Measurements from ENCODE around the gene FAM3A.
"Not testable (repeated sequence)": the region's sequence is repeated elsewhere in the genome, so short reads cannot be mapped to it uniquely, and the experiment has no call there.

Gene FAM3A

DNA sequence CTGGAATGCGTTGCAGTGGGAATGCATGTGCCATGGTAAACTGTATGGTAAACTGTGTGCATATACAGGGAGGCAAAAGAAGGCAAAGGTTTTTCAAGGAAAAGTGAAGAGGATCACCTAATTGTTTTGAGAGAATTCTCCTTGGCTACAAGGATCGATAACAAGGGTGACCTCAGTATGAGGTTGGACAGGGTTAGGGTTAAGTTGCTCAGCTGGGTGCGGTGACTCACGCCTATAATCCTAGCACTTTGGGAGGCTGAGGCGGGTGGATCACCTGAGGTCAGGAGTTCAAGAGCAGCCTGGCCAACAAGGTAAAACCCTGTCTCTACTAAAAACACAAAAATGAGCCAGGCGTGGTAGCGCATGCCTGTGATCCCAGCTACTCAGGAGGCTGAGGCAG lies 14.6 kb downstream of the FAM3A start:
- DNase-seq, result not testable (repeated sequence)

DNA sequence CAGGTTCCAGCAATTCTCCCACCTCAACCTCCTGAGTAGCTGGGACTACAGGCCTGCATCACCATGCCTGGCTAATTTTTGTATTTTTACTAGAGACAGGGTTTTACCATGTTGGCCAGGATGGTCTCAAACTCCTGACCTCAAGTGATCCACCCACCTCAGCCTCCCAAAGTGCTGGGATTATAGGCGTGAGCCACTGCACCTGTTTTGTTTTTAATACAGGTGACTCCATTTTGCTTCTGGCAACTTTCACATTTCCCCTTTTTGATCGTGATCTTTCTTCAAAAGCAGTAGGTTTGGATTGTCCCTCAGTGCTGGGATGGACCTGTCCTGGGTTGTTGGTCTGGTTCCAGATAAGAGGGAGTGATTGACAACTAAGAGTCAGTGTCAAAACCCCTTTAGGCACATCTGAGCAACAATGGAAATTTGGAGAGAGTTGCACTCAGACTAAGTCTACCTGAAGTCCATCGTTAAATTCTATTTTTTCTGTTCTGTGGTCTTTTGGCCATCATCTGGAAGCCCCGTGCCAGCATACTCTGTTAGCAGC lies 19.4 kb downstream of the FAM3A start:
- not testable (repeated sequence) for DNase-seq

DNA sequence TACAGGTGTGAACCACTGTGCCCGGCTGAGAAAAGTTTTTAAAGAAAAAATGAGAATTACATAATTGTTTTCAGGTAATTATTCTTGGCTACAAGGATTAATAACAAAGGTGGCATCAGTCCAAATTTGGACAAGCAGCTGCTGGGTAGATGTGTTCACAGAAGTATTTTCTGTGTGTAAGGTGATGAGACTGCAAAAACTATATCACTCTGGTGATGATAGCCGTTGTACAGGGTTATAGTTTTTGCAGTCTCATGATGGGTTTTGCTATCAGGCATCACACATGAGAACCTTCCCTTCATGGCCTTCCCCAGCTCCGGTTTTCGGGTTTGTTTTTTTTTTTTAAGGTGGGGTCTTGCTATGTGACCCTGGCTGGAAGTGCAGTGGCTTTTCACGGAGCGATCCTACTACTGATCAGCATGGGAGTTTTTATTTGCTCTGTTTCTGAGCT lies 20.5 kb downstream of the FAM3A start:
- DNase-seq, result no peak

DNA sequence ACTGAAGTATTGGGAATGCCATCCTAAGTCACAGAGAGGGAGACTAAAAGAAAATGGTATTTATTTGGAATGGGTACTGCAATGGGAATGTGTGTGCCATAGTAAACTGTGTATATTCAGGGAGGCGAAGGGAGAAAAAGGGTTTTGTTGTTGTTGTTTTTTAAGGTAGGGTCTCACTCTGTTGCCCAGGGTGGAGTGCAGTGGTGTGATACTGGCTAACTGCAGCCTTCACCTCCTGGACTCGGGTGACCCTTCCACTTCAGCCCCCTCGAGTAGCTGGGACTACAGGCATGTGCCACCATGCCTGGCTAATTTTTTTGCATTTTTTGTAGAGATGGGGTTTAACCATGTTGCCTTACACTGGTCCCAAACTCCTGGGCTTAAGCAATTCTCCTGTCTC lies 21.3 kb downstream of the FAM3A start:
- DNase-seq, result no peak

DNA sequence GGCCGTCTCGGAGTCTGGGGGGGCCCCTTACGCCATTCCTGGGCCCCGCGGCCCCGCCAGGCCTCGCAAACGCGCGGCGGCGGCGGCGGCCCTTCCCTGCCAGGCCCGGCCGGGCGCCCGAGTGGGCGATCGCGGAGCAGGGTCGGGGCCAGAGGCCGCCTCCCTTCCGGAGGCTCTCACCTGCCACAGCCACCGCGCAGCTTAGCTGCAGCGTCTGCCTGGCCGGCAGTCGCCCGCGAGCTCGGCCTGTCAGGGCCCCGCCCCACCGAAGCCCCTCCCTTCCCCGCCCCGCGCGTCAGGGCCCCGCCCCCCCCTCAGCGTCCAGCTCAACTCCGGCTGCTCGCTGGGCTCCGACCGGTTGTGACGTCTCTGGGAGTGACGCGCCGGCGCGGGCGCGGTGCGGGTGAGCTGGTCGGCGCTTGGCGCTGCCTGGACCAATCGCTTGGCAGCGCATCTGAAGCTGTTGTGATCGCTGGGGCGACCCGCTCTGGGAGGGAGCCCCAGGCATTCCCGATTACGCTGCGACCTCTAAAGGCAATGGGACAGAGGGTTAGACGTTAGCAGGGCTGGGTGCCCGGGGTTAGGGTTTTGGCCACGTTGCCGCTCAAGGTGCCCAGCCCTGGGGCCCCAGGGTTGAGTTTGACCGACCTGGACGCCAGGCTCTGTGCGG lies 25.5 kb downstream of the FAM3A start, which contains the start of gene SLC10A3:
SLC10A3 (minus strand) TSS at position 216 of the 670 bp plus-strand sequence. CDS start 1,689 bp downstream, outside the sequence.
- DNase-seq, result peak; percentile 92

DNA sequence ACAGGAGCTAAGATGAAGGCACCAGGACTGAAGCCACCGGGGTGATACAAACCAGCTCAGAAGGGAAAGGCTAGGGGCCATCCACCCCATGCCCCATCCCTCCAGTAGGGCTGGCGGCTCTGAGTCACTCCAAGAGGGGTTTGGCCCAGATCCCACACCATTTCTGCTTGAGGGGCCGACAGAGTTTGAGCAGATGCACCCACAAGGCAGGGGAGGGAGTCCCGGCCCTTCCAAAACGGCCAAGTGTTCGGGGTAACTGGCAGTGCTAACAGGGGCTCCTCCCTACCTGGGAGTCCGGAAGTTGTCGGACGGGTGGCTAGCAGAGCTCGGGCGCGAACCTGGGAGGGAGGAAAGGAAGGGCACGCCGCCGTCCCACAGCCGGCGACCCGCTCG lies 26.0 kb downstream of the FAM3A start:
- peak; percentile 68 for DNase-seq

DNA sequence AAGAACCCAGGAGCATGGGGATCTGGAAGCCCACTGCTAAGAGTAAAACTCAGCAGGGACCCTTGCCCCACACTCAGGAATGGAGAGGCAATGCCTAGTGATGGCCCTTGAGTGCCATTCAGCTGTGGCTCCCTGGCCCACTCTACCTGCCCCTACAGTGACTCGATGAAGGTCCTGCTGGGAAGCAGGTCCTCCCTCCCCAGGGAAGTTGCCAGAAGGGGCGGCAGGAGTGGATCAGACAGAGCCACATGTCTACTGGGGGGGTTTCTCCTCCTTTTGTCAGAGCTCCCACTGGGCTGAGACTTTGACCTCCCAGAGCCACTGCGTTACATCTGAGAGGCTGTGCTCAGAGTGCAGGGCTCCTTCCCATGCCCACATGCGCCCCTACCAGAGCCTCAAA lies 26.9 kb downstream of the FAM3A start:
- no peak for DNase-seq

DNA sequence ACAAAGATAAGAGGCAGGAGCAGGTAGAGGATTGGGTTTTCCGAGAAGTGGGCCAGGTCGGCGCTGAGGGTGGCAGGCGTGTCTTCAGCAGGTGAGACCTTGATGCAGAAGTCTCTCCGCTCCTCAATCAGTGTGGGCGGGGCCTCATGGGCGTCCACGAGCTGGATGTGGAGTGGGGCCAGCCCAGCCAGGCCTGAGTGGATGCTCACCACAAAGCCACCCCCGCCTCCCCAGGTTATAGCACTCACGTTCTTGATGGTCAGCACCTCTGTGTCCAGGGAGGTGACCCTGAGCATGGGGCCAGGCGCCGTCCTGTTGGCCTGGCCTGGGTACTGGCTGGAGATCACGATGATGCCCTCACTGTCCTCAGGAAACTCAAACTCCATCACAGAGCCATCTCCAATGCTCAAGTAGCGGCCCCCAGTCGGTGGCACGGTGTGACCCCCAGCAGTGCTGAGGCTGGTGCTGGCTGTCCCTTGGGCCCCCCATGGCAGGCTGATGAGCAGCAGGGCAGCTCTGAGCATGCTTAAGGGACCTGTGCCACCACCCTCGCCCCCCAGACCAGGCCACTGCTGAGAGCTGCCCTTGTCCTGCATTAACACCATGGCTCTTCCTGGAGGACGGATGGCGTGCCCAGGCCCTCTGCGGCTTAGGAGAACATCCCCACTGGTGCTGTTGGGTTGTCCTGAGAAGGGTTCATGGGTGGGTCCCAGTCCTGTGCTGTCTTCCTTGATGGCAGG lies 27.5 kb downstream of the FAM3A start:
- DNase-seq, result no peak

DNA sequence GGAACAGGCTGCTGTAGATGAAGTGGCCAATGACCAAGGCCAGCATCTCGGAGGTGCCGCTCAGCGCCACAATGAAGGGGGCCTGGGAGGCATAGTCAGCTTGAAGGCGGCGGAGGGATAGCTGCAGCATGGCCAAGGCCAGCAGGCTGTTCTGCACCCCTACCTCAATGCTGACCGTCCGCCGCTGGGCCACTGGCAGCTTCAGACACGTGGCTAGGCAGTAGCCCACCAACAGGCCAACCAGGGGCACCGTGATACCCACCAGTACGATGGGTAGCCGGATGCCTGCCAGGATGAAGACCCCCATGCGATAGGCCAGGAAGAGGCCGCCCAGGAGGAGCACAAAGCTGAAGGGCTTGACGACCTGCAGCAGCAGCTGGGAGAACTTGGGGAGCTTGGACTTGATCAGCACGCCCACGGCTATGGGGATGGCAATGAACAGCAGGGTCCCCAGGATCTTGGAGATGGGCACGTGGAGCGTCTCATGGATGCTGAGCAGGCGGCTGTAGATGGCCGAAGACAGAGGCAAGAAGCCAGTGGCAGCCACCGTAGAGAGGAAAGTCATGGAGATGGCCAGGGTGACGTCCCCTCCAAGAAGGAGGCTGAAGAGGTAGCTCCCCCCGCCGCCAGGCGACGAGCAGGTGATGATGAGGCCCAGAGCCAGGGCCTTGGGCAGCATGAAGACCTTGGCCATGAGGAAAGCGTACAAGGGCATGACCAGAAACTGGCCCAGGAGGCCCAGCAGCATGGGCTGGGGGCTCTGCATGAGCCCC lies 28.3 kb downstream of the FAM3A start:
- DNase-seq, result no peak

DNA sequence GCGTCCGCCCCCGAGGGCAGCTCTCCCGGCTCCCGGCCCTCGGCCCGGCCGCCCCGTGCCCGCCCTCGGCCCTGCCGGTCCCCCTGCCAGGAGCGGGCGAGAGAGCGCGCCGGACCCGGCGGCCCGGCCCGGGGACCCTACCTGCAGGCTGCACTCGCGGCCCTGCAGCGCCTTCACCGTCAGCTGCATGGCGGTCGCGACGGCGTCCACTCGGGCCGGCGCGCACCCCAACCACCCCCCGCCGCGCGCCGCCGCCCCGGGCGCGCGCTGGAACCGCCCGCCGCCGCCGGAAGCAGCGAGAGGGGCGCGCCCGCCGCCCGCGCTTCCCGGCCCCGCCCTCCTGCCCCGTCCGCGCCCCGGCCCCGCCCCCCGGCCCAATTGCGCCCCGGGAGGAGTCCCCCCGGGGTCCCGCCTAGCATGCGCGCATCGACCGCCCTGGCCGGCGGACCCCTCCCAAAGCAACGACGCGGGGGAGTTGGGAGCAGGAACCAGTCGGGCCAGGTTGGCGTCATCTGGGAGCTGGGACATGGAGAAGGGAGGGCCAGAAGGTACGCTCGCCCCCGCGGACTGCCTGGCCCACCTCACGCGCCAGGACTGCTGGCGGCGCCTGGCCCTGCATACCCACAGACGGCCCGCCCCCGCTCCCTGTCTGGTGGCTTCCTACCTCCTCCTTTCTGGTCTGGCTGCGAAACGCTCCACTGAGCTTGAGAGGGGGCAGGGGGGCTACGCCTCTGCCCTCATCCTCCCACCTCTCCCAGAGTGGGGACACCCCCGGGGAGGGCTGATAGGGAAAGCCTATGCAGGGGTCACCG lies 29.4 kb downstream of the FAM3A start, which contains the start of gene UBL4A:
UBL4A (minus strand) TSS at position 220 of the 812 bp plus-strand sequence; CDS start at position 189, 31 bp downstream.
- DNase-seq, result peak; percentile 64

DNA sequence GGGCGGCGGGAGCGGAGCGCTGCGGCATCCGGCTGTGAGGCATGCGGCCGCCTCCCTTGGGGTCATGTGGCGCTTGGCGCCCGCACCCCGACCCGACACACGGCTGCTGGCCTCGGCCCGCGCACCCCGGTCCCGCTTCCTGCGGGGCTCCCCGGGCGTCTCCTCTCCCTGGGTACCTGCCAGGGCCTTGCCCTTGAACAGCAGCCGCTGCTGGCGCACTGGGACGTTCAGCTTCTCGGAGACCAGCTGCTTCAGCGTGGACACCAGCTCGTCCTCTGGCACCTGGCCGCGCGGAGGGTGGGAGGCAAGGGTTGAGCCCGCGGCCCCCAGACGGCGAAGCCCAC lies 30.0 kb downstream of the FAM3A start:
- DNase-seq, result peak; percentile 22

DNA sequence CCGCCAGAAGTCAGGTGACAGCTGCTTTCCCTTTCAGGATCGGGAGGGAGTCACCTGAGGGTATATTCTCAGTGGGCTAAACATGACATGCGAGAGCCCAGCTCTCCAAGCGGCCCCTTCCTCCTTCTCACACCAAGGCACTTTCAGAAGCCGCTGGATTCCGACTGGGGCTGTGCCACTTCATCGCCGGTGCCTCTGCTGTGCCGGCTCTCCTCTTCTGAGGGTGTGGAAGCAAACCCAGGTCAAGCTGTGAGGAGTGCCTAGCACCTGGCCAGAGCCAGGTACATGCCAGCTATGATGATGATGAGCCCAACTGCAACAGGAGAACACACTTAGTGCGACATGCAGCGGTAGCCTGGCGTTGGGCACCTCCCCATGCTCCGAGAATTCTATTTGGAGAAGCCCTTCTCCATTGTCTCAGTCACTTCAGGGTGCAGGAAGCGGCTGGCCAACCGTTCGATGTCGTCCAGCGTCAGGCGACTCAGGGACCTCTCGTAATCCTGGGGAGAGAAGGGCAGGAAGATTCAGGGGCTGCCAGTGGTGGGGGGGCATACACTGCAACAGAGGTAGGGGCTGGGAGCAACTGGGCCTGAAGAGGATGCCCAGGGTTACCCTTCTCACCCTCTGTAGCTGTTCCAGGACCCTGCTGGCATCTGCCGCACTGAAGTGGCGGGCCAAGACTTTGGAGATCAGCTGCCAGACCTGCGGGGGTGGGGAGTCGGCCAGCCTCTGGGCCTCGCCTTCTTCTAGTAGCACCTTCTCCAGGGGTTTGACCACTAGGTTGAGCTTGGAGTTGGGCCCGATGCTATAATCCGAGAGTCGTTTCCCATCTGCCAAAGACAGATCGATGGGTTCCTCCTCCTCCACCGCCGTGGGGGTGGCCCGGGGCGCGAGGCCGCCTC lies 30.6 kb downstream of the FAM3A start:
- DNase-seq, result no peak

DNA sequence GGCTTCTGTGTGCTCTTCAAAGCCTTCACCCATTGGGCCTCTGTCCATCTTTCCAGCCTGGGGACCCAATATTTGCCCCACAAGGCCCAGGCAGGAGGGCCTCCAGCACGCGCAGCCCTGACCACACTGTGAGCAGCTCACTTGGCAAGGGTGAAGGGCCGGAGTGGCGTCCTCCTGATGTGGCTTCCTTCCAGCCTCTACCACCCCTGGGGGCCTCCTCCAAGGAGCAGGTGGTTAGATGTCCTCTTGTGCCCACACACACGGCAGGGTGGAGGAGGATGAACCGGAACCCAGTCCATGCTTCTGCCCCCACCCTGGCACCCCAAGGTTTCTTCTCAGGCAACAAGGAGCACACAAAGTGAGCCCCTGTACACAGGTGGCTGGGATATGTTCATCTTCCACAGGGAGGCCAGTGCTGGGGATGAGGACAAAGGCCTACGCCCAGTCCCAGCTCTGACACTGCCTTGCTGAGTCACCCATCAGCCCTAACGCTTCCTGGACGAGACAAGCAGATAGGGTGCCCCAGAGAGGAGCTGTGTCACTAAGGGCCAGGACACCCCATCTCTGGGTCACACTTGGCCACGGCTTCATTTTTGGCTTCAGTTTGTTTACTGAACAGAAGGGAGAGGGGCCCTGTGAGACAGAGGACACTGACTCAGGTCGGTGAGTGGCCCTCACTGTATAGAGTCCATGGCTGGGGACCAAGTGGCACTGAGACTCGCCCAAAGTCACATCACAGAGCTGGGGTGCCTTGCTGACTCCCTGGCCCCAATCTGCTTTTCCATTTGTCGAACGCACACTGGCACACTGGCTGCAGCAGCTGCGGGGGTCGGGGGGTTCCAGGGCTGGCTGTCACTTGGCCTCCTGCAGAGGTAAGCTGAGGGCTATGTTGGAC lies 31.5 kb downstream of the FAM3A start:
- DNase-seq, result no peak

DNA sequence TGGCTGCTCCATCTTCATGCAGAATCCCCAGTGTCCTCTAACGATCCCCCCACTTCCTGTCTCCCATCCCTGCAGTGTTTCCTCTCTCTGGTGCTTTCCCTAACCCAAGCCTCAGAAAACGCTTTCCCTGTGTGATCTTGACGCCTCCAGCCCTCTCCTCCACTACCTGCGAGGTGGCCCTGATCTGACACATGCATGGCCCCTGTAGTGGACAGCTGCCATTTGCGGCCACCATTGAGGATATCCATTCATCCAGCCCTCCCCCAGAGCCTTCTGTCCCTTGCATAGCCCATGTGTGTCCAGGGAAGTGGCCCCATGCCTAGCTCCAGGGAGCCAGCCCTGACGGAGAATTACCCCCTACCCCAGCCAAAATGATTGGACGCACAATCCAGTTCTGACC lies 32.7 kb downstream of the FAM3A start:
- no peak for DNase-seq

DNA sequence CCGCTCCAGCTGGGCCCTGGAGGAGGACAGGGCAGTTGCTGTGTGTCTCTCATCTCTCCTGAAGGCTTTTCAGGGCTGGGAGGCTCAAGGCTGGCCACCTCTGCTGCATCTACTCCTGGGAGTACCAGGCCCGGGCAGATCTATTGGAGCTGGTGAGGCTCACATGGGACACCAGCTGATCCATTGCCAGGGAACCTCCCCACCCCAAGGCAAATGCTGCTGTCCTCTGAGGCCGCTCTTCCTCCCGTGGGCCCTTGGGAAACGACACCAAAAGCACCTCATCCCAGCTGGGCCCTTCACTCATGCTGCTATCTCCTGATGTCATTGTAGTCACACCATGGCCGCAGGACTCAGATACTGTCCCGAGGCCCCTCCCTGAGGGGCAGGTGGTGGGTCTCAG lies 33.2 kb downstream of the FAM3A start:
- DNase-seq, result no peak

DNA sequence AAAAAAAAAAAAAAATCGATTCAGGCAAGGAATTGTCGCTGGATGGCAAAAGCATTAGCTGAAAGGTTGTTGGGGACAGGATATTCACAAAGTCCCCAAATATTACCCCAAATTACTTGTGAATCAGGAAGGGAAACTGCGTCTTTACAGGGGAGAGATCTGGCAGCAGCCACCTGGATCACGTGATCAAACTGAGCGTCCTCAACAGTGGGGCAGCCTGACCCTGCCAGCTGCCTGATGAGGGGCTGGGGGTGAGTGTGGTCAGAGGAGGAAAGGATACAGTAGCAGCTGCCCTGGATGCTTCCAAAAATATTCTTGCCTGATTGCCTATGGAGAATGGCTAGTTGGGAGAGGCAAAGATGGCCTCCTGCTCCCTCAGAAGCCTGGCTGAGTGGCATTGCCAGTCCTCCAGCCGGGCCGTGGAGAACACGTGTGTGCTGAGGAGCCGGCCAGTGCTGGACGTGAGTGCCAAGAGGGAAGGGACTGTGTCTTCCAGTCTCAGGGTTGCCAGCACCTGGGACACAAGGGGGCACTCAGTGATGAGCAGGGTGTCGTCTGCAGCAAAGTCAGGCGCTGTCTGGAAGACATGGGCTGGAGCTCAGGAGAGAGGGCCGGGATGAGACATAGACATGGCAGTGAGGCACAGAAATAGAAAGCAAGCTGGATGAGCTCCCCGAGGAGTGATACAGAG lies 34.0 kb downstream of the FAM3A start:
- DNase-seq, result no peak

DNA sequence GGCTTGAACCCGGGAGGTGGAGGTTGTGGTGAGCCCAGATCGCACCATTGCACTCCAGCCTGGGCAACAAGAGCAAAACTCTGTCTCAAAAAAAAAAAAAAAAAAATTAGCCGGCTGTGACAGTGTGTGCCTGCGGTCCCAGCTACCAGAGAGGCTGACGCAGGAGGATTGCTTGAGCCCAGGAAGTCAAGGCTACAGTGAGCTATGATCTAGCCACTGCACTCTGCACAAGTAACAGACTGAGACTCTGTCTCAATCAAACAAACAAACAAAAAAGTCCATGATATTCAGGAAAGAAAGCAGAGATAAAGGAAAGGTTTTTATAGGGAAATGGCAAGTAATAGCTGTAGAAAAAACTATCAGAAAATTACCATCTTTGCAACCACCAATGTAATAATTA lies 34.8 kb downstream of the FAM3A start:
- no peak for DNase-seq

DNA sequence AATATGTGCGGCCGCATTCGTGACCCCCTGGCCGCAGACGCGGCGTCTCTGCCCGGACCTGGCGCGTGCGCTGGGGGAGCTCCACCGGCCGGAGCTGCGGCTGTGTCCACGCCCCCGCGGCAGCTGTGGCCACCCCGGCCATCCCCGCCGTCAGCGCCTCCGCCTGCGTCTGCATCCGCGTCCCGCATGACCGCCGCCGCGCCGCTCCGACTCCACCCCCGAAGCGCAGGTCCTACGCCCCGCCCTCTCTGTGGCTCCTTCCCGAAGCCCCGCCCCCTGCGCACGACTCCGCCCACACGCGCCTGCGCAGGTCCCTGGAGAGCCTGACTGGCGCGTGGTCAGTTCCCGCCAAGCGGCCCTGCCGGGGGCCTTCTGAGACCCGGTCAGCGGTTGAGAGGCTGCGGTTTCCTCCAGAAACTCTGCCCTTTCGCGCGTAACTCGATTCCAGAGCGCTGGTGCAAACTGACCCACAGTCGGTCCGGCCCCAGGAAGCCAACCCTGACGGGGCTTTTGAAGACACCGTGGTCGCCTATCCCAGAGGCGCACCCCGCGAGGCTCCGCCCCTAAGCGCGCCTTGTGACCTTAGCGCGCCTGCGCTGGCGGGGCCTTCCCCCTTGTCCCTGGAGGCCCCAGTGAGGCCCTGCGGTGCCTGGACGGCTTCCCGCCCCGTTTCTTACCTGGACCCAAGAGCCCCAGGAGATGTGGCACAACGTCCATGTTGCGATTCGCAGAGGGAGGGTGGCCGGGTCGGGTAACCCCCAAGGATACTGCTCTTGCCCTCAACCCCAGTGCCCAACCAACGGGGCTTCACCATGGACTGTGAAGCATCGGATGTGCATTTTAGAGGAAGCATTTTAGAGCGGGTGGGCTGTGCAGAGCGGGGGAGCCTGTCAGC lies 37.1 kb downstream of the FAM3A start, which contains the start of gene LAGE3:
LAGE3 (minus strand) TSS at position 554 of the 895 bp plus-strand sequence; CDS start at position 188, 366 bp downstream.
- DNase-seq, result peak; percentile 86
